ENCODE results near the gene OSBPL10.

Gene OSBPL10

DNA sequence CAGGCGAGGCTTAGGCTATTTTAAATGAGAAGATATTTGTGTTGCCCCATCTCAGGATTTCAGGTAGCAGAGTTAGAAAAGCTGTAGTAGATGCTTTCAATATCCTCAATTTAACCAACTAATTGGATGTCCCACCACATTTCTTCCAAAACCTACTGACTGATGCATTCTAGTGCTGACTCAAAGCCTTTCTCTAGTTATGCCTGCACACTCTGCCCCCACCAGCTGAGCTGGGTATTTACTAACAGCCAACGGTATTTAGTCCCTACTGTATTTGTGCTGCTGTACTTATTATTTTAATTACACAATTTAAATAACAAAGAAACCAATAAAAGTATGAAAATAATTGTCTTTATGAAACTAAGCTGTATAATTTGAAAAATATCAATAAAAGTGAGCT is 139.5 kb downstream of the OSBPL10 start:
- DNase-seq: no peak

DNA sequence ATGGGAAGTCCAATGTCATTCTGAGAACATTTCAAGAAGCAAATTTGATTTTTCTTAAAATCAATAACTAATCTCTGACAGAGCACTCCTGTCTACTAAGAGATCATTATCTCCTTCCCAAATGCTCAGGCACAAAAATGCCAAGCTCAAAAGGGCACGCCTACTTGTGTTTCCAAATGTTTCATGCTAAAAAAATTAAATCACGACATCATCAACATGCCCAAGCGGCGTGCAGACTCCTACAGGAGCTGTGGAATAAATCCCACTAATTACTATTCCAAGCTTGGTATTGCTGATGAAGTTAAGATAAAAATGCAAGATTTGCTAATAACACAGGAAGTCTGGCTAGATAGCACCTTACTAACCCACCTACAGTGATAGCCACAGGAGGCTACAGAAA is 140.8 kb downstream of the OSBPL10 start:
- DNase-seq: no peak

DNA sequence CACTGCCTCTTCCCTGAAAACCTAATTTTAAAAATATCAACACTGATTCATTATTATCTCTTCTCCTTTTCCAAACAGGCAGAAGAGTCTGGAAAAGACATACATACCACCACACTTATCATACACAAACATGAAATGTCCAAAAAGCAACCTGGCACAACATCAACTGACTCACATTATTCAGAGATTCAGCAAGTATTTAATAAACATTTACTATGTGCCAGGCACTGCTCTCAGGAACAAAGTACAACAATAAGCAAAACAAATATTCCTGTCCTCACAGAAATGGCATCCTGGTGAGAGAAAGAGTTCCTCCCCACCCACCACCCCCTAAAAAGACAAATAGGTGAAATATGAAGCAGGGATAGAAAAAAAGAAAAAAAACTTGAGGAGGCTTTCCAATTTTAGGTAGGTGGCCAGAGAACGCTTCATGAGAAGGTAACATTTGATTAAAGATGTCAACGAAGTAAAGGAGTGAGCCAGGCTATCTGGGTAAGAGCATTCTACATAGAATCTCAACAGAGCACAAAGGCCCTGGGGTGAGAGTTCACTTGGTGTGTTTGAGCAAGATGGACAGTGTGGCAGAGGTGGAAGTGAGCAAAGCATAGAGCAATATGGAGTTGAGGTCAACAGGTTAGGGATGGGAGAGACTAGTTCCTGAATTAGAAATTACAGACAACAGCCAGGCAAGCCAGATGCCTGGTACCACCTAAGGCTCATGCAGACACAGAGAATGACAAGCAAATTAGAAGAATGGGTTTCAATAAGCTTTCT is 141.7 kb downstream of the OSBPL10 start:
- DNase-seq: no peak

DNA sequence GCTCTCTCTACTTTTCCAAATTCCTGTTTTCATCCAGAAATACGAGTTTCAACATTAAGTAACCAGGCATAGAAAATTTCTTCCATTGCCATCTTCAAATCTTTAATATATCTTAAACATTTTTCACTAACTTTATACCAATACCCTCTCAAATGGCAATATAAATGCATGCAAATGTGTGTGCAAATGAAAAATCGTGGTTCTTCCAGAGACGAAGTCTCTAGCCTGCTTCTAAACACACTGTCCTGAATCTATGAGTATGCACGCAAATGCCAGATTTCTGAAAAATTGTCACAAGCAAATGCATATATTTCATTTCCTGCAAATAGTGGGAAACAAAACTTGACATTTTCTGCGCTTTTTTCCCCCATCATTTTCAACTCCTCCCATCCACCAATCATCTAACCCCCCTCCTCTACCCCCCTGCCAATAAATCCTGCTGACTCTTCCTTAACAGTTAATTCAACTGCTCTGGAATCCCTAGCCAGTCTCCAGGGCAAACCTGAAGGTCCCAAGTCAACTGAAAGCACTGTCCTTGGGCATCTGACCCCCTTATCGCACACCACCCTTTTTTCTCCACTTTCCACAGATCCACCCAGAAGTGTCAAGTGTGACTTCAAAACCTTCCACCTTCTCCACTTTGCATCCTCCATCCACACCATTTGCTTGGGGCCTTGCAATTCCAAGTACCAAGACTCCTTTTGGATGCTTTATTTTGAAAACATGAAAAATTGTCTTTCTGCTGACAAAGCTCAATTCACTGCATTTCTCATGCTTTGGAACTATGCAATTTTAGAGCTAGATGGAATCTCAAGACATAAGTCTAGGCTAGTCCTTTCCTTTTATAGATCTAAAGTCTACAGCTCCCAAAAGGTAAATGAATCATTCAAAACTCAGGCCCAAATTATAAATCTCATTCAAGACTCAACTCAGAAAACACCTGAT is 144.7 kb downstream of the OSBPL10 start:
- no peak for DNase-seq

DNA sequence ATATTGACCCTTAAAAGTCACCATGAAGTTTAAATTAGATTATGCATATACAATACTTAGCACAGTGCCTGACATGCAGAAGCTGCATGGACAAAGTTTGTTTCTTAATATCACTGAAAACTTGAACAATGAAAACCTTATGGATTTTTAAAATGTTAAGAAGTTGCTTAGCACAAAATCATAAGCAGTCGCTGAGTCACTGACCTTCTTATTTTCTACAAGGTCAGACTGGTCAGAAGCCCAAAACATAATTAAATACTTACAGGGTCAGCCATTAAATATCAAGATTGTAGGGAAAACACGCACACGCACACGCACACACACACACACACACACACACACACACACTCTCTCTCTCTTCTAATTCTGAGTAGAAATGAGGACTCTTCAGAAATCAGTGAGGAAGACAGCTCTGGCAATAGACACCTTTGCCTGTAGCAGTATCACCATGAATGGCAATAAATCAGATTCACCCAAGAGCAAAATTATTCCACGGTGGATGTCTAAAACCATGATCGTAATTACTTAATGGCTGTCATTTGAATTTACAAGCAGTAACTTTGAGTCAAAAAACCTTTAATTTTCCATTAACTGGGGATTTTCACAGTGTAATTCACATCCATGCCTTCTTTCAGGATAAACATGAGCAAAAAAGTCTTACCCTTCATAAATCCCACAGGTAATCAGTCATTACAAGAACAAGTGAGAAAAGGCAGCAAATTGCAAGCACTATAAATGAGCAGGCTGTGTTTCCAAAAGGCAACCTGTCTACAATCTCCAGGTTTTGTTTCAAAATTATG is 147.5 kb downstream of the OSBPL10 start:
- no peak for DNase-seq

DNA sequence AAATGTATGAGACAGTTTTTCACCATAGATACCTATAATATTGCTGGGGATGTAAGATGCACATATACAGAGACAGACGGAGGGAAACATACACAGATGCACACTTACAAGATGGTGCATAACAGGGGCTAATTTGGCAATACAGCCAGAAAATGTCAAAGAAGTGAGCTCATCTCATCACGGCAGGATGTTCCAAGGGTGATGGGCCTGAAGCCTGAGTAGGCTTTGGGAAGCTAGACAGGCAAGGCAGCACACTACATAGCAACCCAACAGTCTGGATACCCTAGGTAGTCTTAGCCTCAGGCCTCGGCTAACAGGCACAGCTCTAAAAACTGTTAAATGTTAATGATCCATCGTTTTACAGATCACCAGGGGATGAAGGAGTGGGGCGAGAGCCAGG is 148.5 kb downstream of the OSBPL10 start:
- DNase-seq: no peak

DNA sequence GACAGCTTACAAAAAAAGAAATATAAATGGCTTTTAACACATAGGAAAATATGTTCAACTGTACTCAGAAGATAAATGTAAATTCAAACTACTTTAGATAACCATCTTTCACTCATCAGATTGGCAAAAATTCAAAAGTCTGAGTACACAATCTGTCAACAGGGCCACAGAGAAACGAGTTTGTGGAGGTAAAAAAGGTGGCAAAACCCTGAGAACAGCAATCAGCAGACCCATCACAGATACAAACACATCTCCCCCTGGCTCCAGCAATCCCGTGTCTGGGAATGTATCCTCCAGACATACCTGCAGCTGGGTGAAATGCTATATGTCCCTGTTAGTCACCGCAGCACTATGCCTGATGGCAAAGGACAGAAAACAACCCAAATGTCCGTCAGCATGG is 149.5 kb downstream of the OSBPL10 start:
- no peak for DNase-seq

DNA sequence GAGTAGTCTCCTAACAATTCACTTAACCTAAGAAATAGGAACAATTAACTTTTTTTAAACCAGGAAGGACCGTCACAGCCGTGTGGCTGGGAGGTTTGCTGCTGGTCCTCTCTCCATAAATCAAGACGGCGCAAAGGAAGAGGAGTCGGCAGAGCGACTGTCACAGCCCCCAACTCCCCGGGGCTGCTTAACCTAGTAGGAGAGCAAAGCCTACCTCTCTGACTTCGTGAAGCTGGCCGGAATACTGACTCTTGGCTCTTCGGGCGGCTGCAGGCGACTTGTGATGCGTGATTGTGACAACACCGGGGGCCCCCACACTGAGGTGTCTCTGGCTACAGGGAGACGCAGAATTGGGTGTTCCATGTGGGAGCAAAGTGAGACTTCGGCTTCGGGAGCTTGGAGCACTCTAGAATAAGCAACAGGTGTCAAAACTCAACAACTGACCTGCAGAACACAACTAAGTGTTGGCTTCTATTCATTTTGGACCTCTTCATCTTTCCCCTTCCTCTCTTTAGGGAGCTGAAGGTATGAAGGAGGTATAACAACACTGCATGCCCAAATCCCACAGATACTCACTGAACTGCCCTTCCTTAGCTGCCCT is 151.1 kb downstream of the OSBPL10 start:
- no peak for DNase-seq

DNA sequence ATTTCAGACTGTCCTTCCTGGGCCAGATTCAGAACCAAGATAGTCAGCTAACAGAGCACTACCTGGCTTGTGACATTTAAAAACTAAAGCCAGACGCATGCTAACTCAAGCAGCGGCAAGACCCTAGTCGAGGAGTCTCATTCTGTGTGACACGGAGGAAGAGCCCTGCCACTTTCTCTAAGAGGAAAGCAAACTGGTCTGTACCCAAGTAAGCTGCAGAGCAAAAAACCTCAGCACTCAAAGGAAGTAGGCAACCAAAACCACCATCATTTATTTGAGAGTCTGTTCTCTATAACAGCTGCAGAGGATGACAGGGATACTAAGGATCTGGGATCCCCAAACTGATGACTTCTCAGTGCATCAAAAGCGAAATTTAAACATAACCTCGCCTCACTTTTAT is 152.1 kb downstream of the OSBPL10 start:
- no peak for DNase-seq

DNA sequence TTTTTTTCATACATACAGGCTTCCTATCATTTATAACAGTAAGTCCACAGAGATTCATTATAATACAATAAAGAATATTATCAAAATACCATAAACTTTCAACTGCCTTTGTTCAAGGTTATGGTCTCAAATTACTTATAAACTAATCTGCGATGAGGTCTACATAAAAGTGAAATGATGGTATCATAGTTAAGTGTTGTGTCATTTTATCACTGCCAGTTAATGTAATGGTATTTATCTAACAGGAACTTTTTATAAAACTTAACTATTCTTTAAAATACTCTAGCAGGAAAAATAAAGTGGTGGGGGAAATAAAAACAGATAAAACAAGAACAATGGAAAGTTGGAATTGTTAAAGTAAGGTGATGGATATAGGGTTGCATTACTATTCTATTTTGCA is 153.1 kb downstream of the OSBPL10 start:
- DNase-seq: no peak

DNA sequence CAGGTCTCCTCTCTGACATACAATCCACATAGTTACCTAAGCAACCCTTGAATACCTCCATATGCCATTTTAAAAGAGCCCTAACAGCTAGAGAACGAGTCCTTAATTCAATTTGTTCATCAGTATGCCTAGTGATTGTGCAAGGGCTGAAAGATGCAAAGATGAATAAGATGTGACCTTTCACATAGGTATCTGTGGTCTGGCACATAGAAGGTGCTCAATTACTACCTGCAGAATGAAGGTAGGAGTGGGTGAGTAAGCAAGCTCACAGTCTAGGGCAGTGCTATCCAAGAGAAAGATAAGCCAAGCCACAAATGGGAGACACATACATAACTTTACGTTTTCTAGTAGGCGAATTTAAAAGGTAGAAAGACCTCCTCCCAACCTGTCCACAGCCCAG is 157.9 kb downstream of the OSBPL10 start:
- no peak for DNase-seq

DNA sequence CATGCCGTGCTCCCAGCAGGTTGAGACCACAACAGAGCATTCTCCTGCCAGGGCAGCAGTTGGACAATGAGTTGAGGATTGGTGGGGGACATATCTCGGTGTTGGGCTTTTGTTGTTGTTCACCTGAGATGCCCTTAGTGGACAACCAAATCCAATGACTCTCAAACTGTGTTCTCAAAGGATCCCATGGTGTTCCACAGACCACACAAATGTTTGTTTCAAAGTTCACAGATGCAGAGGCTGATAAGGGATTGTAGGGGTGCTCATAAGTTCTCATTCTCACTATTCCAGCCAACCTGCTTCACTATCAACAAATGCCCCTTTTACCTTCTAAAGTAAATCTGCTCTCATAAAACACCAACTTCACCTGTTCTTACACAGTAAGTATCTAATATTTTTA is 159.9 kb downstream of the OSBPL10 start:
- no peak for DNase-seq

DNA sequence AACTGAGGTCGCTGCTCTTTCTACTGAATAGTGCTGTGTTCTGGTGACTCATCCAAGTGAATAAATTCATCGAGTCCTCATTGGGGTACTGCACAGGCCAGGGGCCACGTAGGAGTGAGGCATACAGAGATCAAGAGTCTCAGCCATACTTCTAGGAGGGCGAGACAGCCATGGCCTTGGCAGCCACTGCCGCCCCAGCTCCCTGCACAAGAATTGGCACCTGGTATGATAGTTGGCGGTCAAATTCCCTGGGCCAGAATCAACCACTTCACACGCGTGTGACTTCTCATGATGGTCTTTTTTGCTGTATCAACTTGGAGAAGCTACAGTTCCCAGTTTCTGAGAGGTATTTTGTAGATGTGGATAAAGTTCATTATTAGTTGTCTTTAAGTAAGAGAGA is 161.6 kb downstream of the OSBPL10 start:
- DNase-seq: no peak

DNA sequence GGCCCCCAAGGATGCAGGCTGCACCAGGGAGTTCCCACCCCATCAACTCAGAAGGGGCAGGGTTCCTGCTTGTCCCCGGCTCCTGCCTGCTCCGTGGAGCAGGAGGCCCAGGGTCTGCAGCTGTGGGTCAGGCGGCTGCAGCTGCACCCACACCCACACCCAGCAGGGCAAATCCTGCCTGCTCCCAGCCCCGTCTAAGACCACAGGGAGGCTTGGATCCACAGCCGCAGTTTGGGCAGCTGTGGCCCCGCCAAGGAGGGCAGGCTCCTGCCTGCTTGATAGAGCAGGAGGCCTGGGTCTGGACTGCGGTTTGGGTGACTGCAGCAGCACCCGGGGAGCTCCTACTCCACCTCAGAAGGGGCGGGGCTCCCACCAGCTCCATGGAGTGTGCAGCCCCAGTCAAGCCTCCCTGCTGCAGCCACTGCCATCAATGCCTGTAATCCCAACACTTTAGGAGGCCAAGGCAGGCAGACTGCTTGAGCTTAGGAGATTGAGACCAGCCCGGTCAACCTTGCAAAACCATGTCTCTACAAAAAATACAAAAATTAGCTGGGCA is 163.6 kb downstream of the OSBPL10 start:
- DNase-seq: no peak

DNA sequence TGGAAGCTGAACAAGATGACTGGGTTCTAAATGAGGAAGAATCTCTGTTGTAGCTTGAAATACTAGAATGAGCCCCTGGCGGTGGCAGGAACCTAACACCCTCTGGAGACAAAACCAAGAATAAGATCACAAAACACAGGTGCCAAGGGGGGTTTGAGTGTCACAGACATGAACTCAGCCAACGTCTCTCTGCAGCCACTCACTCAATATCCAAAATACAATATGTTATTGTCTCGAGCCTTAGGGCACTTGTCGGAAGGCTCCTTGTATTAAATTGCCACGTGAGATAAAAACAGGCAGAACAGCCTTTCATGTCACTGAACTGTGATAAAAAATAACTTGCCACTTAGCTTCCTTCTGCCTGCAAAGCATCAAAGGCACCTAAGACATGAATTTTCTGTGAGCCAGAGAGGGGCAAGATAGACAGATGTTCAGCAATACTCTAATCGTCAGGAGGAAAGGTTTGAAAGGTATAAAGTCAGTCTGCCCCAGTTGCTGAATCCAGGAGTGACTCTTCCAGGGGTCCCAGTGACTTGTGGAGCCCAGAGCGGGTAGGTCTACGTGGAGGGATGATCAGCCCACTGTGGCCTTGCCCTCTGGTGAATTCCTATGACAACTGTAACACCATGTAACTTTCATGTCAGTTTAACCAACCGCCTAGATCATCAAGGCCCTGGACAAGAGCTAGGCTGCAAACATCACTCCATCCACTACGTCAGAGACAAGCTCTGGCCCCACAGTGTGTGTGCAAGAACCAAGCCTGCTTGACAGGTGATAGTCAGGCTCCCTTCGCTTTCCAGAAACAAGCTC is 165.2 kb downstream of the OSBPL10 start:
- DNase-seq: no peak

DNA sequence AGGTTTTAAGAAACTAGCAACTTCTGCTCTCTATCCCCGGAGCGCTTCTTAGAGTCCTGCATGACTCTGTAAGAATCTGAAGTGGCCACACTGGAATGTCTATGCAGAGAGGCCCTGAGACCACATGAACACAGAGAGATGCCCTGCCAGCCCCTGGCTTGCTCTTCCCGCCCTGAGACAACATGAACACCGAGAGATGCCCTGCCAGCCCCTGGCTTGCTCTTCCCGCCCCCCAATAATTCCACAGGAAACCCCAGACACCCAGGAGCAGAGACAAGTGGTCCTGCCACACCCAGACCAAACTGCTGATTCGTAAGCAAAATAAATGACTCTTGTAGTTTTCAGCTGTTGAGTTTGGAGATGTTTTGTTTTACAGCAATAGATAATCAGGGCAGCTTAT is 166.1 kb downstream of the OSBPL10 start:
- DNase-seq: no peak

DNA sequence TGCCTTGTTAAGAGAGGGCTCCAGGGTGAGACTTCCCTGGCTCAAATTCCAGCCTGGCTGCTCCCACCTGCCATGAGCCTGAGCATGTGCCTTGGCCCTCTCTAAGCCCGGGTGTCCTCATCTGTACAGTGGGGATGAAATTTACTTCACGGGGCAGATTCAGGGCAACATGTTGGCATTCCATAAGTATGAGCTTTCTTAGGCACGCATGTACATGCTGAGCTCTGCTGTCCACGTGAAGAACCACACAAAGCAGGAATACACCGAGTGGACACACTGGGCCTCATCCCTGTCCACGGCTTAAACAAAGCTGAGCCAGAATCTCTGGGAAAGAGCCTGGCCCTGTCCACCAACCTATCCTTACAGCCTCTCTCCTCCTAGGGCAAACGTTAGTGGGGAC is 167.4 kb downstream of the OSBPL10 start:
- DNase-seq: no peak

DNA sequence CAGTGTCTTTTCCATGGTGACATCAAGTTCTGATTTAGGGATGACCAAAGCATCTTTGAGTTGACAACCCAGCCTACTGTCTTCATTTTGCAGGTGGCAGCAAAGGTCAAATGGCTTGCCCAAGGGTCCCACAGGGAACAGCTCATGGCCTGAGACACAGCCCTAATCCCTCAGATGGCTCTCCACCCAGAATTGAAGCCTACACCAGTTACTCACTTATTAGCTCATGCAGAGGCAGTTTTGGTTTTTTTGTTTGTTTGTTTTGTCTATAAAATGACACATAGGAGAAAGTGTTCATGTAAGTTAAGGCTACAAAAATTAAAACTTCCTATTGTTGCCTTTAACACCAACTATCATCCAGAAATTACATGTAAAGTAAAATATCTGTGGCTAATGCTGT is 167.9 kb downstream of the OSBPL10 start:
- no peak for DNase-seq

DNA sequence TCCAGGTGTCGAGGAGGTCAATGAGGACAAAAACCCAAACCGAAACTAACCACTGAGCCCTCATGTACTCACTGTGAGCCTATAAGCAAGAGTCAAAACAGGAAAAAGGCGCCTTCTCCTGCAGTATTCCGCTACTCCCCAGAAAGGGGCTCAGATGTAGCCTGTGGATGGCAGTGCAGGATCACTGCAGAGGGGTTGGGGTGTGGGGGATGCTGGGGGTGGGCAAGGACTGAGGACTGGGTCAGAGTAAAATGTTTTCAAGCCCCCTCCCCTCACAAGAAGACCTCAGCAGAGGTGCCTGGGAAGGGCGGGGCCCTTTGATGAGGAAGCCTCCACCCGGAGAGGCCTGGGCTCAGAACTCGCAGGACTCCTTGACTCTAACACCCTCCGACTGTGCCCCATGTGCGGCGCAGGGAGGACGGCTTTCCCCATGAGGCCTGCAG is 170.1 kb downstream of the OSBPL10 start:
- no peak for DNase-seq

DNA sequence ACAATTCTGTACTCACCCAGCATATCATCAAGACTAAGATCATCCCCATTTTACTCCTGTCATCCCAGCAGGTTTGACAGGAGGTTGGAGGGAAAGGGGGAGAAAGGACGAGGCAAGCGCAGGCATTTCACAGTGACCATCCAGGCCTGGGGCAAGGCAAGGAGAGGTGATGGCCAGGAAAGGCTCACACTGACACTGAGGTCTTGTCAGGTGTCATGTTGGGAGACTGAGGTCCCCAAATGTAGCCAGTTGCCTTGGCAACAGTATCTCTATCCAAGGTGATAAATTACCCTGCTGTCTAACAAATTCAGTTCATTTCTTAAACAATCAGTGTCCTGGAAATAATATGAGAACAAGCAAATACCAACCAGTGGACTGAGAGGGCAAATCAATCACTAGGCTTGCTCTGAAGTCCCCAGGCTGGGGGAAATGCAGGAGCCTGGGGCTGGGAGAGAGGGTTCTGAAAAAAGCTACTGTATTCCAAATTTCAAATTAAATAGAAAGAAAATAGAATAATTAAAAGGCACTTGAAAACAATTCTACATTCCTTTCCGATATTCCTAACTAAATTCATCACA is 172.8 kb downstream of the OSBPL10 start:
- DNase-seq: no peak
